Measurements from ENCODE around the gene GMIP.

Gene GMIP

GRCh38 chr19:19663256-19664120, 20.0 kb upstream of the GMIP start, which contains the start of gene ATP13A1:
Gene ATP13A1, minus strand, starts transcription at chr19:19663676. Its CDS starts 10 bp downstream, at chr19:19663666.
- TF ChIP-seq TCF12 (IDR thresholded peaks at IDR 0.05; ENCODE audit: low read depth) (no peak), TEAD4 (IDR thresholded peaks at IDR 0.05) (no peak), CREB1 (IDR thresholded peaks at IDR 0.05; ENCODE audit: low read depth) (peak; percentile 50; the same call in 1 of the 2 replicates), FOXM1 (IDR thresholded peaks at IDR 0.05; ENCODE audit: borderline replicate concordance, low read depth) (no peak), USF1 (IDR thresholded peaks at IDR 0.05) (no peak), ZBTB7A (IDR thresholded peaks at IDR 0.05; ENCODE audit: low read depth) (no peak), YY1 (IDR thresholded peaks at IDR 0.05; ENCODE audit: low read depth) (peak; percentile 100), MAX (IDR thresholded peaks at IDR 0.05) (peak; percentile 39), RAD21 (IDR thresholded peaks at IDR 0.05; ENCODE audit: low read depth) (no peak), NFIC (IDR thresholded peaks at IDR 0.05) (no peak), REST (IDR thresholded peaks at IDR 0.05; ENCODE audit: low read depth) (no peak), TAF1 (IDR thresholded peaks at IDR 0.05; ENCODE audit: low read depth) (peak; percentile 93), CEBPB (IDR thresholded peaks at IDR 0.05) (no peak), EP300 (IDR thresholded peaks at IDR 0.05; ENCODE audit: borderline replicate concordance) (no peak), EGR1 (IDR thresholded peaks at IDR 0.05) (peak; percentile 99)

GRCh38 chr19:19662871-19663255, 19.4 kb upstream of the GMIP start:
- TF ChIP-seq NFIC (IDR thresholded peaks at IDR 0.05): no peak
- TF ChIP-seq CREB1 (IDR thresholded peaks at IDR 0.05; ENCODE audit: low read depth): no peak
- TF ChIP-seq USF1 (IDR thresholded peaks at IDR 0.05): no peak

GRCh38 chr19:19662344-19662743, 18.9 kb upstream of the GMIP start:
- TF ChIP-seq USF1 (IDR thresholded peaks at IDR 0.05) (no peak), TAF1 (IDR thresholded peaks at IDR 0.05; ENCODE audit: low read depth) (no peak), TEAD4 (IDR thresholded peaks at IDR 0.05) (no peak)

- no peak for TF ChIP-seq CEBPB (IDR thresholded peaks at IDR 0.05)
These were observed 18.3 kb upstream of the GMIP start for GRCh38 chr19:19661675-19662251.

- no peak for TF ChIP-seq CREB1 (IDR thresholded peaks at IDR 0.05; ENCODE audit: low read depth)
- TF ChIP-seq RAD21 (IDR thresholded peaks at IDR 0.05; ENCODE audit: low read depth): no peak
- no peak for TF ChIP-seq YY1 (IDR thresholded peaks at IDR 0.05; ENCODE audit: low read depth)
- TF ChIP-seq REST (IDR thresholded peaks at IDR 0.05; ENCODE audit: low read depth): no peak
- no peak for TF ChIP-seq EGR1 (IDR thresholded peaks at IDR 0.05)
These were observed 17.8 kb upstream of the GMIP start for GRCh38 chr19:19661141-19661674.

GRCh38 chr19:19659646-19660245, 16.3 kb upstream of the GMIP start:
- no peak for TF ChIP-seq CREB1 (IDR thresholded peaks at IDR 0.05; ENCODE audit: low read depth)
- TF ChIP-seq CEBPB (IDR thresholded peaks at IDR 0.05): no peak
- no peak for TF ChIP-seq RAD21 (IDR thresholded peaks at IDR 0.05; ENCODE audit: low read depth)
- TF ChIP-seq TEAD4 (IDR thresholded peaks at IDR 0.05): no peak
- no peak for TF ChIP-seq ZBTB7A (IDR thresholded peaks at IDR 0.05; ENCODE audit: low read depth)
- TF ChIP-seq EGR1 (IDR thresholded peaks at IDR 0.05): no peak
- no peak for TF ChIP-seq USF1 (IDR thresholded peaks at IDR 0.05)
- TF ChIP-seq TCF12 (IDR thresholded peaks at IDR 0.05; ENCODE audit: low read depth): no peak

All from Ishikawa (cell line).